HepG2 (cell line): ENCODE measurements around the gene SDK1. TPM values are rescaled to one million over a fixed set of nuclear protein-coding genes. Genes with fewer than 3 reads are reported as not detected.

Experiments
- ATAC-seq: fragments of 200-7000 bp; cut with Tn5 transposase; 3 replicates; pipeline ENCODE4 v1.9.1; 2020; ENCODE audit warnings: mild to moderate bottlenecking, moderate library complexity
- BruUV-seq: library from RNA; stranded (reverse); fragments of 400-500 nt; replicated peaks from 2 replicates; lab custom pipeline; 2021; lab: Mats Ljungman, UMichigan
- CTCF ChIA-PET: fragments of 300-600 bp; formaldehyde crosslinking; extraction: SDS; loops from one replicate; lab custom pipeline; 2021; ENCODE audit warnings: low total read pairs, inconsistent platforms, low intra/inter-chr PET ratio; lab: Yijun Ruan, JAX
- POLR2A ChIA-PET: fragments of 350-600 bp; sonication (Branson Sonifier 250); formaldehyde crosslinking; loops from one replicate; lab custom pipeline; 2020; ENCODE audit warnings: antibody characterized with exemption, inconsistent platforms; lab: Yijun Ruan, JAX
- DNase-seq: peaks from one replicate; pipeline ENCODE4 v3.0.0-alpha.2; 2015; ENCODE audit warnings: low spot score
- FAIRE-seq: peaks from 3 replicates; lab custom pipeline; 2011; peaks lifted over from hg19 to GRCh38; lab: Jason Lieb, UNC
- H2AFZ ChIP-seq: one replicate; pipeline ENCODE4 v1.6.1; 2011; ENCODE audit warnings: low read length, inconsistent platforms
- H3K27ac ChIP-seq: fragments of 300-600 bp; 3 replicates; pipeline ENCODE4 v1.8.0; 2011; ENCODE audit warnings: mixed run types, mild to moderate bottlenecking, mixed read lengths, low read length, inconsistent platforms; ENCODE audit not compliant: insufficient read depth; ENCODE audit errors: extremely low read length
- H3K27me3 ChIP-seq, 2 experiments: fragments of 200-600 bp in 1 of 2; 2 replicates in 1 of 2; 3 replicates in 1 of 2; pipeline versions ENCODE4 v1.6.0 to v1.8.0; 2011; ENCODE audit warnings: low read length in 2 of 2, mild to moderate bottlenecking in 2 of 2, moderate library complexity in 2 of 2, inconsistent platforms in 1 of 2; ENCODE audit not compliant: insufficient read depth in 2 of 2, control insufficient read depth in 1 of 2
- H3K36me3 ChIP-seq, 2 experiments: fragments of 200-600 bp in 1 of 2; replicated peaks in 1 of 2; 2 replicates in 1 of 2; 3 replicates in 1 of 2; pipeline versions ENCODE4 v1.5.1 to v1.8.0; 2011; ENCODE audit warnings: low read length in 2 of 2, inconsistent platforms in 1 of 2; ENCODE audit not compliant: insufficient read depth in 2 of 2, control insufficient read depth in 1 of 2
- H3K4me1 ChIP-seq: 2 replicates; pipeline ENCODE4 v1.5.1; 2012; ENCODE audit warnings: low read length, inconsistent platforms; ENCODE audit not compliant: insufficient read depth
- H3K4me2 ChIP-seq: 2 replicates; pipeline ENCODE4 v1.6.0; 2011; ENCODE audit warnings: low read depth, low read length, inconsistent platforms
- H3K4me3 ChIP-seq, 3 experiments: fragments of 200-600 bp in 1 of 3; sonication (generic), shearing (Covaris generic) in 1 of 3; replicated peaks in 1 of 3; 2 replicates each; pipeline ENCODE4 v1.5.1; 2011 to 2016; ENCODE audit warnings: low read length in 3 of 3, inconsistent platforms in 2 of 3, low read depth in 2 of 3, mild to moderate bottlenecking in 2 of 3, control low read depth in 1 of 3, mixed read lengths in 1 of 3; ENCODE audit not compliant: insufficient read depth in 1 of 3
- H3K79me2 ChIP-seq: one replicate; pipeline ENCODE4 v1.6.1; 2011; ENCODE audit warnings: low read length, inconsistent platforms; ENCODE audit not compliant: insufficient read depth
- H3K9ac ChIP-seq: 2 replicates; pipeline ENCODE4 v1.6.0; 2011; ENCODE audit warnings: mild to moderate bottlenecking, low read depth, low read length, inconsistent platforms; ENCODE audit not compliant: insufficient read depth
- H3K9me3 ChIP-seq: 2 replicates; pipeline ENCODE4 v1.5.1; 2012; ENCODE audit warnings: mild to moderate bottlenecking, low read length
- H4K20me1 ChIP-seq: 2 replicates; pipeline ENCODE4 v1.6.0; 2011; ENCODE audit warnings: inconsistent platforms, mild to moderate bottlenecking, low read length, moderate library complexity; ENCODE audit not compliant: insufficient read depth
- AGO1 ChIP-seq: fragments of 200-400 bp; formaldehyde crosslinking; IDR thresholded peaks from 2 replicates; pipeline ENCODE4 v1.6.1; 2017; ENCODE audit warnings: mild to moderate bottlenecking, low read depth, low read length, moderate library complexity; ENCODE audit not compliant: poor library complexity, severe bottlenecking
- GATA4 ChIP-seq: sonication (generic); IDR thresholded peaks from 2 replicates; pipeline ENCODE4 v1.6.1; 2016; ENCODE audit warnings: antibody characterized with exemption, low read depth, borderline replicate concordance
- IRF2 ChIP-seq: IDR thresholded peaks from 2 replicates; pipeline ENCODE4 v1.6.1; 2018; ENCODE audit warnings: missing genetic modification reagents, missing compliant biosample characterization
- NCOA2 ChIP-seq: sonication (generic); formaldehyde crosslinking; IDR thresholded peaks from 2 replicates; pipeline ENCODE4 v1.8.0; 2022; ENCODE audit warnings: inconsistent platforms
- NFIB ChIP-seq: sonication (generic); formaldehyde crosslinking; IDR thresholded peaks from 2 replicates; pipeline ENCODE4 v1.9.0; 2021; ENCODE audit warnings: missing genetic modification reagents, mild to moderate bottlenecking, borderline replicate concordance
- NFYB ChIP-seq: sonication (generic); formaldehyde crosslinking; IDR thresholded peaks from 2 replicates; pipeline ENCODE4 v1.4.0; 2020; ENCODE audit warnings: missing genetic modification reagents
- PHF8 ChIP-seq: sonication (generic); formaldehyde crosslinking; IDR thresholded peaks from 2 replicates; pipeline ENCODE4 v1.5.0; 2020; ENCODE audit warnings: missing genetic modification reagents
- THYN1 ChIP-seq: sonication (generic); formaldehyde crosslinking; IDR thresholded peaks from 2 replicates; pipeline ENCODE4 v1.8.1; 2023; ENCODE audit warnings: low read depth, mild to moderate bottlenecking, moderate library complexity, missing genetic modification reagents, borderline replicate concordance
- ZBTB1 ChIP-seq: sonication (generic); formaldehyde crosslinking; IDR thresholded peaks from 2 replicates; pipeline ENCODE4 v1.4.0; 2020; ENCODE audit warnings: missing genetic modification reagents, borderline replicate concordance
- ZNF549 ChIP-seq: sonication (generic); formaldehyde crosslinking; IDR thresholded peaks from 2 replicates; pipeline ENCODE4 v1.5.0; 2020; ENCODE audit warnings: missing genetic modification reagents
- WGBS: methylation state at CpG from one replicate; pipeline ENCODE4 v1.1.6; 2017; ENCODE audit warnings: low lambda C conversion rate; 5-methylcytosine and 5-hydroxymethylcytosine counted together
- in situ Hi-C: cut with HindIII; loops from 2 replicates; pipeline ENCODE4 v1.10.0; 2017; ENCODE audit warnings: low pct_unique_long_range_greater_than_20kb; ENCODE audit not compliant: extremely low pct_ligation_motif_present
- intact Hi-C: fragments of 100-400 bp; cut with micrococcal nuclease; formaldehyde crosslinking; loops from one replicate; pipeline ENCODE4 v1.10.0; 2022; ENCODE audit not compliant: unreplicated experiment
- polyA plus RNA-seq, 8 experiments: library from polyadenylated mRNA; depleted of rRNA in 3 of 8; stranded (reverse) in 7 of 8; unstranded in 1 of 8; fragments of >200 nt; fragmentation: Illumina TruSeq in 4 of 8; extraction: Trizol in 4 of 8; gene quantifications; 2 replicates each; pipeline versions ENCODE4 v1.2.1 to v1.2.3, GENCODE V29; 2011 to 2016; ENCODE audit warnings: low read depth in 4 of 8, missing spikeins in 1 of 8, mixed read lengths in 1 of 8; ENCODE audit not compliant: insufficient read depth in 1 of 8
- total RNA-seq, 5 experiments: library from RNA; depleted of rRNA; stranded (reverse); fragments of >200 nt; fragmentation: Illumina TruSeq; extraction: Trizol; gene quantifications; 2 replicates each; pipeline ENCODE4 v1.2.3, GENCODE V29; 2016; ENCODE audit warnings: low read depth in 1 of 5
- TF ChIP-seq, protein P1 (sequence below): sonication (generic); formaldehyde crosslinking; conservative IDR thresholded peaks from 2 replicates; pipeline ENCODE4 v1.4.0; 2020; ENCODE audit warnings: missing genetic modification reagents
- TF ChIP-seq, protein P2 (sequence below): sonication (generic); formaldehyde crosslinking; IDR thresholded peaks from 2 replicates; pipeline ENCODE4 v1.4.0; 2020; ENCODE audit warnings: missing genetic modification reagents
- TF ChIP-seq, protein P3 (sequence below): sonication (generic); formaldehyde crosslinking; IDR thresholded peaks from 2 replicates; pipeline ENCODE4 v1.5.1; 2020; ENCODE audit warnings: mild to moderate bottlenecking, missing genetic modification reagents

Gene SDK1
- total and polyA plus RNA-seq, 2 of the 13 experiments (the other 11 are each of a cell fraction or from before 2014, with no cell fraction given), result 0.35 to 2.4 TPM

DNA sequence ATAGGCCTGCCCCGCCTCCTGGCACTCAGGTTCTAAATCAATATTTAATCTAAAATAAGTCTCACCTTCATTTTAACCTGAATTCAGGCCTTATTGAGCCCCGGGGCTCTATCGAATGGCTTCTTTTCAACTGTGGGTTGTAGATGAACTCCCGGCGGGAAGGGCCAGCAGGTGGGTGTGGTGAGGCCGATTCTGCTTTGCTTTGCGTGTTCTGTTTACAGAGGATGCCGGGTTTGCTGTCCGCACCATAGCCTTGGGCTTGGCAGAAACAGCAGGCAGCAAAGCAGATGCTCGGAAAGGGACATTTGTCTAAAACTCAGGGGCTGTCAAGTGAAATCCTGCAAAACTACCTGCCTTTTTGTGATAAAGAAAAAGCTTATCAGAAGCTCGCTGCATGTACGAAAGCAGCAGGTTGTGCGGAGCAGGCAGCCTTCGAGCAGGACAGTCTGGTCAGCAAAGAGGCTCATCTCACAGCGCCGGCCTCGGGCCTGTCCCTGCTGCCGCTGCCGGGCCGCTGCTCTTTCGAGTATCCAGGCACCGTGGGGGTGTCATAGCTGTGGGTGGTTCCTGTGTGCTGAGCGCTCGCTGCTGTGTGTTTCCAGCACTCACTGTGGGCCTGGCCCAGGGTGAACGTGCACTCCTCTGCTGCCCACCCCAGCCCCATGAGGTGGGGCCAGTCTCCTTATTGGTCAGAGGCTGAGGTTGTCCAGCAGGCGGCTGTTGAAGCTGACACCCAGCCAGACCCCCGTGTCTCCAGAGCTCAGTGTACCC, 946.2 kb downstream of the SDK1 start:
- CTCF ChIA-PET, result no interaction called here
- no TSS peak for BruUV-seq
- H3K27me3 ChIP-seq, result no peaks in the 10 kb centered on the region
- no peak overlapping the region for H3K27ac ChIP-seq
- no peak for DNase-seq
- no peaks in the 10 kb centered on the region for H4K20me1 ChIP-seq
- TF ChIP-seq ZBTB1 (CRISPR knock-in tag) (no peak), AGO1 (no peak), PHF8 (CRISPR knock-in tag) (no peak), NFIB (no peak), NCOA2 (CRISPR knock-in tag) (no peak), IRF2 (CRISPR knock-in tag) (no peak), NFYB (CRISPR knock-in tag) (no peak), GATA4 (no peak), ZNF549 (CRISPR knock-in tag) (no peak), THYN1 (CRISPR knock-in tag) (no peak)
- TF ChIP-seq, protein P1, sequence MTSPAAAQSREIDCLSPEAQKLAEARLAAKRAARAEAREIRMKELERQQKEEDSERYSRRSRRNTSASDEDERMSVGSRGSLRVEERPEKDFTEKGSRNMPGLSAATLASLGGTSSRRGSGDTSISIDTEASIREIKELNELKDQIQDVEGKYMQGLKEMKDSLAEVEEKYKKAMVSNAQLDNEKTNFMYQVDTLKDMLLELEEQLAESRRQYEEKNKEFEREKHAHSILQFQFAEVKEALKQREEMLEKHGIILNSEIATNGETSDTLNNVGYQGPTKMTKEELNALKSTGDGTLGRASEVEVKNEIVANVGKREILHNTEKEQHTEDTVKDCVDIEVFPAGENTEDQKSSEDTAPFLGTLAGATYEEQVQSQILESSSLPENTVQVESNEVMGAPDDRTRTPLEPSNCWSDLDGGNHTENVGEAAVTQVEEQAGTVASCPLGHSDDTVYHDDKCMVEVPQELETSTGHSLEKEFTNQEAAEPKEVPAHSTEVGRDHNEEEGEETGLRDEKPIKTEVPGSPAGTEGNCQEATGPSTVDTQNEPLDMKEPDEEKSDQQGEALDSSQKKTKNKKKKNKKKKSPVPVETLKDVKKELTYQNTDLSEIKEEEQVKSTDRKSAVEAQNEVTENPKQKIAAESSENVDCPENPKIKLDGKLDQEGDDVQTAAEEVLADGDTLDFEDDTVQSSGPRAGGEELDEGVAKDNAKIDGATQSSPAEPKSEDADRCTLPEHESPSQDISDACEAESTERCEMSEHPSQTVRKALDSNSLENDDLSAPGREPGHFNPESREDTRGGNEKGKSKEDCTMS (CRISPR knock-in tag), result no peak
- TF ChIP-seq, protein P2, sequence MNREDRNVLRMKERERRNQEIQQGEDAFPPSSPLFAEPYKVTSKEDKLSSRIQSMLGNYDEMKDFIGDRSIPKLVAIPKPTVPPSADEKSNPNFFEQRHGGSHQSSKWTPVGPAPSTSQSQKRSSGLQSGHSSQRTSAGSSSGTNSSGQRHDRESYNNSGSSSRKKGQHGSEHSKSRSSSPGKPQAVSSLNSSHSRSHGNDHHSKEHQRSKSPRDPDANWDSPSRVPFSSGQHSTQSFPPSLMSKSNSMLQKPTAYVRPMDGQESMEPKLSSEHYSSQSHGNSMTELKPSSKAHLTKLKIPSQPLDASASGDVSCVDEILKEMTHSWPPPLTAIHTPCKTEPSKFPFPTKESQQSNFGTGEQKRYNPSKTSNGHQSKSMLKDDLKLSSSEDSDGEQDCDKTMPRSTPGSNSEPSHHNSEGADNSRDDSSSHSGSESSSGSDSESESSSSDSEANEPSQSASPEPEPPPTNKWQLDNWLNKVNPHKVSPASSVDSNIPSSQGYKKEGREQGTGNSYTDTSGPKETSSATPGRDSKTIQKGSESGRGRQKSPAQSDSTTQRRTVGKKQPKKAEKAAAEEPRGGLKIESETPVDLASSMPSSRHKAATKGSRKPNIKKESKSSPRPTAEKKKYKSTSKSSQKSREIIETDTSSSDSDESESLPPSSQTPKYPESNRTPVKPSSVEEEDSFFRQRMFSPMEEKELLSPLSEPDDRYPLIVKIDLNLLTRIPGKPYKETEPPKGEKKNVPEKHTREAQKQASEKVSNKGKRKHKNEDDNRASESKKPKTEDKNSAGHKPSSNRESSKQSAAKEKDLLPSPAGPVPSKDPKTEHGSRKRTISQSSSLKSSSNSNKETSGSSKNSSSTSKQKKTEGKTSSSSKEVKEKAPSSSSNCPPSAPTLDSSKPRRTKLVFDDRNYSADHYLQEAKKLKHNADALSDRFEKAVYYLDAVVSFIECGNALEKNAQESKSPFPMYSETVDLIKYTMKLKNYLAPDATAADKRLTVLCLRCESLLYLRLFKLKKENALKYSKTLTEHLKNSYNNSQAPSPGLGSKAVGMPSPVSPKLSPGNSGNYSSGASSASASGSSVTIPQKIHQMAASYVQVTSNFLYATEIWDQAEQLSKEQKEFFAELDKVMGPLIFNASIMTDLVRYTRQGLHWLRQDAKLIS (CRISPR knock-in tag), result no peak
- TF ChIP-seq, protein P3, sequence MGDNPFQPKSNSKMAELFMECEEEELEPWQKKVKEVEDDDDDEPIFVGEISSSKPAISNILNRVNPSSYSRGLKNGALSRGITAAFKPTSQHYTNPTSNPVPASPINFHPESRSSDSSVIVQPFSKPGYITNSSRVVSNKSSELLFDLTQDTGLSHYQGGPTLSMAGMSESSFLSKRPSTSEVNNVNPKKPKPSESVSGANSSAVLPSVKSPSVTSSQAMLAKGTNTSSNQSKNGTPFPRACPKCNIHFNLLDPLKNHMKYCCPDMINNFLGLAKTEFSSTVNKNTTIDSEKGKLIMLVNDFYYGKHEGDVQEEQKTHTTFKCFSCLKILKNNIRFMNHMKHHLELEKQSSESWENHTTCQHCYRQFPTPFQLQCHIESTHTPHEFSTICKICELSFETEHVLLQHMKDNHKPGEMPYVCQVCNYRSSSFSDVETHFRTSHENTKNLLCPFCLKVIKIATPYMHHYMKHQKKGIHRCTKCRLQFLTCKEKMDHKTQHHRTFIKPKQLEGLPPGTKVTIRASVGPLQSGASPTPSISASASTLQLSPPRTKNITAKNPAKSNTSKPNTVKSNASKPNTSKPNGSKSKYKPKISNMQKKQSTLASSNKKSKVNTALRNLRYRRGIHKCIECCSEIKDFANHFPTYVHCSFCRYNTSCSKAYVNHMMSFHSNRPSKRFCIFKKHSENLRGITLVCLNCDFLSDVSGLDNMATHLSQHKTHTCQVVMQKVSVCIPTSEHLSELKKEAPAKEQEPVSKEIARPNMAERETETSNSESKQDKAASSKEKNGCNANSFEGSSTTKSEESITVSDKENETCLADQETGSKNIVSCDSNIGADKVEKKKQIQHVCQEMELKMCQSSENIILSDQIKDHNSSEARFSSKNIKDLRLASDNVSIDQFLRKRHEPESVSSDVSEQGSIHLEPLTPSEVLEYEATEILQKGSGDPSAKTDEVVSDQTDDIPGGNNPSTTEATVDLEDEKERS, result no peak
- TF ChIP-seq, all 625 proteins: peak for 0
- Histone ChIP-seq H3K9ac (no peak overlapping the region), H3K4me3 (no peak overlapping the region), H3K9me3 (no peaks in the 10 kb centered on the region), H2AFZ (no peak overlapping the region), H3K79me2 (no peaks in the 10 kb centered on the region), H3K4me1 (no peaks in the 10 kb centered on the region), H3K4me2 (no peak overlapping the region), H3K36me3 (no peaks in the 10 kb centered on the region)
- POLR2A ChIA-PET, result no interaction called here
- ATAC-seq (no peak), FAIRE-seq (no peak)
- WGBS, result 88% methylated on average over 12 of the region's 27 CpGs
- intact Hi-C loops (no loop called here), in situ Hi-C loops (no loop called here)
